ENCODE data around the gene ATXN1.
A peak's percentile ranks its signal among the peaks of the same experiment; 100 is the strongest.

The ATXN1 gene

DNA sequence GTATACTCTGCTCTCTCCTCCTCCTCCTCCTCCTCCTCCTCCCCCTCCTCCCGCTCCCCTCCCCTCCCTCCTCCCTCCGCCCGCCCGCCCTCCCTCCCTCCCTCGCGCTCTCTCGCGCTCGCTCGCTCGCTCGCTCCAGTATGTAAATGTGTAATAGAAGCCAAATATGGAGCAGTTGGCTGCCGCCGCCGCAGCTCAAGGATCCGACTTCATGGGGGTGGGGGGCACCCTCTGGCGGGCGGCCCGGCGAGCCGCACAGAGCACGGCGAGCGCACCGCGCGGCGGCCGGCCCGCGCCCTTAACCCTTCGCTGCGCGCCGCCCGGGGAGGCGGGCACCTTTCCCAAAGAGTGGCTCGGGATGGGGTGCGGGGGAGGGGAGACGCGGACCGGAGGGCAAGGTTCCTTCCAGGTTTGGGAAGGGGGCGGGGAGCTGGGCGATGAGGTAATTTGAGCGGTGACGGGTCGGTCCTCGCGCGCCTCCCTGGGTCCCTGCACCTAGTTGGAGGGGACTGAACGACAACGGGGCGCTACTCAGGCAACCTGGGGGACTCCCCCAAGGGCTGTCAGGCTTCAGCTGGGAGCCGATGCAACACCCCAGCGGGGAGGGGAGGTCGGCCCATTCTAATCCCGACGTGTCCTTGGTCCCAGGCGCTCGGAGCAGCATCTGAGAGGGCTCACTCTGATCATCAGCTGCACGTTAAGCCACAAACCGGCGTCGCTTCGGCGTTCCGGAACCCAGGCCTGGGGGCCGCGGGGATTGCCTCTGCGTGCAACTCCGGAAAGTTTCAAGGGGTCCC, 409 bp upstream of the ATXN1 start:
- TF ChIP-seq, protein P1, sequence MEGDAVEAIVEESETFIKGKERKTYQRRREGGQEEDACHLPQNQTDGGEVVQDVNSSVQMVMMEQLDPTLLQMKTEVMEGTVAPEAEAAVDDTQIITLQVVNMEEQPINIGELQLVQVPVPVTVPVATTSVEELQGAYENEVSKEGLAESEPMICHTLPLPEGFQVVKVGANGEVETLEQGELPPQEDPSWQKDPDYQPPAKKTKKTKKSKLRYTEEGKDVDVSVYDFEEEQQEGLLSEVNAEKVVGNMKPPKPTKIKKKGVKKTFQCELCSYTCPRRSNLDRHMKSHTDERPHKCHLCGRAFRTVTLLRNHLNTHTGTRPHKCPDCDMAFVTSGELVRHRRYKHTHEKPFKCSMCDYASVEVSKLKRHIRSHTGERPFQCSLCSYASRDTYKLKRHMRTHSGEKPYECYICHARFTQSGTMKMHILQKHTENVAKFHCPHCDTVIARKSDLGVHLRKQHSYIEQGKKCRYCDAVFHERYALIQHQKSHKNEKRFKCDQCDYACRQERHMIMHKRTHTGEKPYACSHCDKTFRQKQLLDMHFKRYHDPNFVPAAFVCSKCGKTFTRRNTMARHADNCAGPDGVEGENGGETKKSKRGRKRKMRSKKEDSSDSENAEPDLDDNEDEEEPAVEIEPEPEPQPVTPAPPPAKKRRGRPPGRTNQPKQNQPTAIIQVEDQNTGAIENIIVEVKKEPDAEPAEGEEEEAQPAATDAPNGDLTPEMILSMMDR (IDR thresholded peaks at IDR 0.05; ENCODE audit: low read depth, low read length, missing control alignments): peak; percentile 38
- H3K4me3 ChIP-seq (ENCODE audit: low read depth, low read length): peak overlapping the region; percentile 92
- no peak for DNase-seq (ENCODE audit: low read depth)

DNA sequence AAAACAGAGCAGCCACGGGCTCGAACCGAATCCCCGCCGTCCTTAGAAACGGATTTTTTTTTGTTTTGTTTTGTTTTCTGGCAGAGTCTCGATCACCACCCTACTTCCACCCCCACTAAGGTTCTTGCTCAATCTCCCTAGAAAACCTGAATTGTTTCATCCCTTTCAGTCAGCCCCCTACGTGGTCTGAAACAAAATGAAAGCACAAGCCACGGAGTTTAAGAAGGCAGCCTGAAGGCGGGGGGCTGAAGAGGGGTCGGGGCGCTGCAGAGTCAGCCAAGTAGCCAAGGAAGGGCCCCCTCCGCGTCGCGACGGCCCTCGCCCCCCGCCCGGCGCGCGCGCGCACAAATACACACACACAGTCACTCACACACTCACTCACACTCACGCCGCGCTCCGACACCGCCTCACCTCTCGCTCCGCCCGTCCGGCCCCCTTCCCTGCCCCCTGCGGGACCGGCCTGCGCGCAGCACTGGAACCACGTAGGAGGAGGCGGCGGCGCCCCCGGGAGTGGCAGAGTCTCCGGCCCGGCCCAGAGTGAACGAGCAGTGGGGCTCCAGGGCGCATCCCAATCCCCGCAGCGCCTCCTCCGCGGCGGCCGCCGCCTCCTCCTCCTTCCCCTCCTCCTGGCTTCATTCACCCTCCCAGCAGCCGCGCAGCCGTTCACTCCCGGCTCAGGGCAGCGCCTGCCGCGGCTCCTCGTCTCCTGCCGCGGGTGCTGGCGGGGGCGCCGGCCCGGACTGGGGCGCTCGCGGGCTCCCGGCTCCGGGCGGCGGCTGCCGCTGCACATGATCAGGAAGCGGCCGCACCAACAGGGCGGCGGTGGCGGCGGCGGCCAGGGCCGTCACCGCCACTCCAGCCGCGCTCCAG, 1.4 kb downstream of the ATXN1 start:
- peak overlapping the region; percentile 92 for H3K4me3 ChIP-seq (ENCODE audit: low read depth, low read length)
- TF ChIP-seq, protein P1 (IDR thresholded peaks at IDR 0.05; ENCODE audit: low read depth, low read length, missing control alignments): no peak
- DNase-seq (ENCODE audit: low read depth): no peak

DNA sequence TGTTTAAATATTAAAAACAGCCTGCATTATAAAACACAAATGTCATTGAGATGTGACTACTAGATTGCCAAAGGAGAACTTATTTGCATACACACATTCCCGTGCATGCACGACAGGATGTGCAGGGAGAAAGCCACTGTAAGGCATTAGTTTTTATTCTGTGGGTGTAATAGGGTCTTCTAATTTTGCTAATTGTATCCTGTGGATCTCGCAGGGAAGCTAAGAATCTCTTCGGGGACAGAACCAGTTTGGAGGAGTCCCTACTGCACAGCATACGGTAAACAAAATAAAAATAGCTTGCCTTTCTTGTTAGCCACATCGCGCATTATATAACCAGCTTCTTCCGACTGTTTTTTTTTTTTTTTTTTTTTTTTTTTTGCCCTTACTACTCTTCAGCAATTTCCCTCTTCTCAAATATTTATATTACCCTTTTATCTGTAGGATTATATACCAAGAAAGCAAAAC, 2.0 kb downstream of the ATXN1 start:
- TF ChIP-seq, protein P1 (IDR thresholded peaks at IDR 0.05; ENCODE audit: low read depth, low read length, missing control alignments): no peak
- peak overlapping the region; percentile 92 for H3K4me3 ChIP-seq (ENCODE audit: low read depth, low read length)
- DNase-seq (ENCODE audit: low read depth): no peak

DNA sequence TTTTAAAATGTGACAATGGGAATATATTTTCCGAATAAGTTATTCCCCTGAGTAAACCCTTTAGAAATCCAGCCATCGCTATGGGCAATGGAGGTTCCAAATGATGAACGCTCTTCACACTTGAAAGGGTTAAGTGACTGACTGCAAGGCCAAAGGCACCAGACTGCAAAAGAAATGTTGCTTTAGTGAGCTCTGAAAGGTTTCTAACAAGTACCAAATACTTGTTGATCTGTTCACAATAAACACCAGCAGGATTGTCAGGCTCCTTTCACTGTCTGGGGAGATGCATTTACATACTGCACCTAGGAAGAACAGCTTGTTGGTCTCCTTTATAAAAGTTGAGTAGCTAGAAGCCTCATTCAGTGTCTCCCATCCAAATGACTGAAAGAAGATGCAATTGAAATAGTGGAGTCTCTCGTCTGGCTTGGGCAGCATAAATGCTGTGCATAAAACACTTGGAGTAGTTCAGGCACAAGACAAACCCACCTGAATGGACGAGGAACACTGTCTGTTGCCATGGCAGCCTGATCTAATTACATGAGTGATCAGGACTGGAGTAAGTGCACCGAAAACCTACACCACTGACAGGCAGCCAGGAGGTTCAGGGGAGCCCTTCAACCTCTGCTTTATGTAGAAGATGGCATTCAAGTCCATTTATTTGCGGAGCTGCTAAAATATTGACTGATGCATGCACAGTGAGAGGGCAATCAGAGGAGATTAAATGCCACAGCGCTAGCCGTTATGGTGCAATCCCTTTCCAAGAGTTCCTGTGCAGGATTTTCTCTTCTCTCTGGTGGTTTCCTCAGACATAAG, 2.9 kb downstream of the ATXN1 start:
- no peak for DNase-seq (ENCODE audit: low read depth)
- TF ChIP-seq, protein P1 (IDR thresholded peaks at IDR 0.05; ENCODE audit: low read depth, low read length, missing control alignments): no peak
- H3K4me3 ChIP-seq (ENCODE audit: low read depth, low read length): no peak overlapping the region

DNA sequence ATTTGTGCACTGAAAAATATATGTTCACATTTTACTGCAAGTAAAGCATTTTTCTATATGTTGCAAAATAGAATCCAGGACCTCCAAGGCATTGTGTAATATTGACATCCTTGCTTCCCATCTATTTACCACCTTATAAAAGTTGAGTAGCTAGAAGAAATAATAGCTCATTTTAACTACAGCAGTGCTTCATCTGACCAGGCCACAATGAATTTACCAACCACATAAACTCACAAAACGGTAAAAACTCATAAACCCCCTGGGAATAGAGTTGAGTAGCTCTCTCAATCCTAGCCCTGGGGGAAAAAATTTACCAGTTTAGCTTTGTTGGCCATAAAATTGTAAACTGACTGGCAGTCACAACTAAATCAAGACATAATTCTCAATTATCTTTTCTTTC, 3.9 kb downstream of the ATXN1 start:
- TF ChIP-seq, protein P1 (IDR thresholded peaks at IDR 0.05; ENCODE audit: low read depth, low read length, missing control alignments): no peak
- no peak overlapping the region for H3K4me3 ChIP-seq (ENCODE audit: low read depth, low read length)
- DNase-seq (ENCODE audit: low read depth): no peak

DNA sequence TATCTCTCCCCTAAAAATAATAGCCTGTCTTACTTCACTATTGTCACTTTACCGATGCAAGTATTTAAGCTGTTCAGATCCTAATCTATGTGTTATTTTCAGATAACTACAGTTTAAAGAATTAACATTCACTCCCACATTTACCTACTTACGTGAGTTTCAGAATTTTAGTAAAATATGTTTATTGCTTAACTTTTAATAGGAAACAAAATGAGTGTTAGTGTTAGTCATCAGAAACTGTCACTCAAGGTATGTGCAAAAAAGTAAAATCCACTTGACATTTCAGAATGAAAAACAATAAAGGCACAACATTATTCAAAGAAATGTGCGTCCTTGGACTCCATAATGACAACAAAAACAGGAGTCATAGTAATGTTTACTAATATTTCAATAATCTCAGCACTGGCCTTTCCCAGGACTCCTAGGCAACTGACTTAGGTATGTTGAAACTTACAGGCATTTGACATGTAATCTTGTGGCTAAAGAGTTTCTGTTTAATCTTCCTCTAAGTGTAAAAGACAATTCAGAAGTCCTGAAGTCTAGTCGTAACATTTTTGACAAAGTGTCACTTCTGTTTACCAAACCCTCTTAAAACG, 4.5 kb downstream of the ATXN1 start:
- H3K4me3 ChIP-seq (ENCODE audit: low read depth, low read length): no peak overlapping the region
- TF ChIP-seq, protein P1 (IDR thresholded peaks at IDR 0.05; ENCODE audit: low read depth, low read length, missing control alignments): no peak
- no peak for DNase-seq (ENCODE audit: low read depth)
